ENCODE results near the gene CDC42EP2. TPM values are rescaled to one million over a fixed set of nuclear protein-coding genes. Genes with fewer than 3 reads are reported as not detected.
A peak's percentile ranks its signal among the peaks of the same experiment; 100 is the strongest.

The CDC42EP2 gene
- total and polyA plus RNA-seq, 10 of the 15 experiments (the other 5 are each of a cell fraction or from before 2014, with no cell fraction given): 0.03 to 1.2 (median 0.09) TPM; not detected in 3

- 81% methylated on average over 5 of the region's 5 CpGs for WGBS (ENCODE audit: insufficient coverage, insufficient replicate concordance, low lambda C conversion rate, missing lambda C conversion rate)
- POLR2A ChIA-PET: interaction anchor here (1.2 to 1.4 kb wide), 2 partner anchors 12 to 96 kb away, joined by 3 read pairs; no protein-coding TSS in a partner anchor
- intact Hi-C loops (cut with micrococcal nuclease; ENCODE audit: unreplicated experiment): no loop called here
Observed at GRCh38 chr11:65292890-65293289, 21.8 kb upstream of the CDC42EP2 start.

More at GRCh38 chr11:65292890-65293289, 21.8 kb upstream of the CDC42EP2 start:
- SMC1A ChIA-PET (ENCODE audit: uncharacterized antibody, unreplicated experiment): interaction anchor here (1.4 kb wide), 1 partner anchor 17 kb away, joined by 5 read pairs; no protein-coding TSS in a partner anchor
- no peak overlapping the region for H3K4me2 ChIP-seq (ENCODE audit: control insufficient read depth, insufficient read depth)
- H3K36me3 ChIP-seq (ENCODE audit: control insufficient read depth in 2 of 2, insufficient read depth in 2 of 2, low read length in 1 of 2): peaks cover 30 to 38% of the 10 kb centered on the region in 2 experiments
- peak overlapping the region; percentile 87; the same call in 1 of the 2 replicates for H3K27ac ChIP-seq (ENCODE audit: control insufficient read depth, insufficient read depth)
- RAD21 ChIA-PET (ENCODE audit: unreplicated experiment): interaction anchor here (1.2 kb wide), 1 partner anchor 13 kb away, joined by 3 read pairs; no protein-coding TSS in a partner anchor
- CTCF ChIA-PET: interaction anchor here (2.0 to 7.3 kb wide), 2 partner anchors 17 to 22 kb away, joined by 8 to 67 read pairs; partner anchors contain the start of gene CDC42EP2
- H4K20me1 ChIP-seq (ENCODE audit: control insufficient read depth, insufficient read depth): no peaks in the 10 kb centered on the region
- ATAC-seq (no peak), FAIRE-seq (no peak), DNase-seq (ENCODE audit: low read depth, low spot score) (no peak)
- no TSS peak for BruUV-seq (replicated peaks)
- no peaks in the 10 kb centered on the region for H3K79me2 ChIP-seq (ENCODE audit: control insufficient read depth, insufficient read depth, low read length)
- no peaks in the 10 kb centered on the region for H3K9me3 ChIP-seq (replicated peaks; ENCODE audit: control insufficient read depth, insufficient read depth, low read length)
- TF ChIP-seq SP1 (IDR thresholded peaks at IDR 0.05; ENCODE audit: low read depth, low read length) (no peak), SREBF1 (IDR thresholded peaks at IDR 0.05; ENCODE audit: low read length) (no peak), HCFC1 (IDR thresholded peaks at IDR 0.05; ENCODE audit: low read length) (no peak), BRCA1 (IDR thresholded peaks at IDR 0.05; ENCODE audit: low read depth, low read length) (no peak), MLLT1 (IDR thresholded peaks at IDR 0.05) (no peak), SRF (IDR thresholded peaks at IDR 0.05; ENCODE audit: low read depth in 2 of 2, low read length in 2 of 2) (no peak), NFYB (IDR thresholded peaks at IDR 0.05; ENCODE audit: insufficient read depth, low read depth, low read length) (no peak), MTA2 (IDR thresholded peaks at IDR 0.05; ENCODE audit: low read depth) (no peak), RELA (IDR thresholded peaks at IDR 0.05; ENCODE audit: borderline replicate concordance, partially characterized antibody) (no peak)
- H2AFZ ChIP-seq (ENCODE audit: control insufficient read depth, low read depth, low read length): no peak overlapping the region
- in situ Hi-C loops (cut with MboI): no loop called here
- H3K4me3 ChIP-seq: no peak overlapping the region
- no peaks in the 10 kb centered on the region for H3K27me3 ChIP-seq (replicated peaks in 1 of 2; ENCODE audit: control insufficient read depth in 2 of 2, insufficient read depth in 2 of 2, low read length in 1 of 2)
- no peak overlapping the region for H3K9ac ChIP-seq (ENCODE audit: control insufficient read depth, insufficient read depth, low read length)
- H3K4me1 ChIP-seq (ENCODE audit: control insufficient read depth, insufficient read depth, low read length): peaks cover 16% of the 10 kb centered on the region

Data from GM12878 (cell line).